GM08714 (cell line): ENCODE results near the gene MAMLD1.

Experiments
- H3K4me3 ChIP-seq: fragments of 200-500 bp; sonication (Bioruptor generic); 2 replicates; pipeline ENCODE4 v1.5.1; 2014; ENCODE audit warnings: mild to moderate bottlenecking, low read length, inconsistent platforms
- ZNF274 ChIP-seq: IDR thresholded peaks from 2 replicates; pipeline ENCODE4 v1.6.1; 2012; ENCODE audit warnings: mild to moderate bottlenecking, low read depth, low read length

The MAMLD1 gene

DNA sequence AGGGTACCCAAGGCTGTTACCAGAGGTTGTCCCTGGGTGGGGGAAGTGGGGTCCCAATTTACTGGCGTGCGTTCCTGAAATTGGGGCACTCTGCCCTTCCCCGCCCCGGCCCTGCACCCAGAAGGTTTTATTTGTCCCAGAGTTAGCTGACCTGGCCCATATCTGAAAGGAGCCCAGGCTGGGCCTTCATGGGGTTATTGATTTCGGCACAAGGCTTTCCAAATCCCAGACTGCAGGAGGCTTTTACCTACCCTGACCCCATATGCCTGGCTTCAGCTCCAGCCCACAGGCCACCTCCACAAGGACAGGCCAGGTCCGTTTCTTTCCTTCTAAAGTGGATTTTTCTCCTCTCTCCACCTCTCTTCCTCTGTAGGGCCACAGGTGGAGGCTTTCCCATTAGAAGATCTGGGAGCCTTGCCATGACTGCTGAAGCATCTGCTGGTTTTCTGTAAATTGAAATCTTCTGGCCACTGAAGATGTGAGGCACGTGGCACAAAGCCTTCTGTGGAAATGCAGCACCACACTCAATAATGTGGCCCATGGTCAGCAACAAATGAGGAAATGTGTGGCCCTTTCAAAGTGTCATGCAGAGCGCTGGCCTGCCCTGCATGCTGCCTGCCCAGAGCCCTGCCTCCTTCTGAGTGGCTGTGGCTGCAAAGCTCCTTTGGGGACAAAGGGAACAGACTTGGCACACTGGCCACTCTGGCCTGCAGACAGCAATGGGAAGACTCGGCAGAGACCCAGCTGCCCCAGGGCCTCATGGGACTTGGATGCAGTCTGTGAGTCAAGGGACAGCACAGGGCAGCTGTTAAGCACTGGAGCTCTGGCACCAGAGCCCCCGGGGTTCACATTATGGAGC, 162.2 kb downstream of the MAMLD1 start:
- no peak overlapping the region for H3K4me3 ChIP-seq
- no peak for TF ChIP-seq ZNF274

DNA sequence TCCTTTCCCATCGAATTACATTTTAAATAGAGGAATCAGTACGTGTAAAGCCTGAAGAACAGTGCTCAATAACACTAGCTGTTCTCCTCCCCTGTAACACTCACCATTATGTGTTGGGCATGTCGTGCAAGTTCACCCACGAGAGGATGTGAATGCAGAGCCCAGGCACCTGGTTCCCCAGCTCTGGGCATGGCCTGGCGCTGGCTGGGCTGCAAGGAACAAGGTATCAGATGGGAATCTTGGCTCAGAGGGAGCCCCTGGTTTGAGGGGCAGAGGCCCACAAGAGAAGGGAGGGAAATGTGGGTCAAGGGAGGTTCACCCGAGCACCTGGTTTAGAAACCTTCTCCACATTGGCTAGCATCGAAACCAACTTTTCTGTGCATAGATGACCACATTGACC, 163.6 kb downstream of the MAMLD1 start:
- no peak for TF ChIP-seq ZNF274

DNA sequence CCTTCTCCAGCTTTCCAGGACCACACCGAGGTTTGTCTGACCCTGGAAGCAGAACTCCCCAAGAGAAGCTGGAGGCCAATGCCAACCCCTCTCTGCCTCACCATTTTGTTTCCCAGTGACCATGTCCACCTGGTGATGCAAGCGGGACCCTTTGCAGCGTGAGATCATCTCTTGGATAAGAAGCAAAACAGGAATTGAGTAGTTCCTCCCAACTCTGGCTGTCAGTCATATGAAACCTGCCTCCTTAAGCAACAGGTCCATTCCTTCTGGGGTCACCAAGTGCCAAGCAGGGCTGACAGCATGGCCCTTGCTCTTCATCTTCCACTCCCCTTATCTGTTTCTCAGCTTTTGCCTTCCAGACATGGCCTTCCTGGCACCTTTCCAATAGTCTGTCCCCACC, 164.0 kb downstream of the MAMLD1 start:
- no peak overlapping the region for H3K4me3 ChIP-seq
- TF ChIP-seq ZNF274, result no peak

More for the DNA sequence above, 163.6 kb downstream of the MAMLD1 start:
- H3K4me3 ChIP-seq, result no peak overlapping the region

DNA sequence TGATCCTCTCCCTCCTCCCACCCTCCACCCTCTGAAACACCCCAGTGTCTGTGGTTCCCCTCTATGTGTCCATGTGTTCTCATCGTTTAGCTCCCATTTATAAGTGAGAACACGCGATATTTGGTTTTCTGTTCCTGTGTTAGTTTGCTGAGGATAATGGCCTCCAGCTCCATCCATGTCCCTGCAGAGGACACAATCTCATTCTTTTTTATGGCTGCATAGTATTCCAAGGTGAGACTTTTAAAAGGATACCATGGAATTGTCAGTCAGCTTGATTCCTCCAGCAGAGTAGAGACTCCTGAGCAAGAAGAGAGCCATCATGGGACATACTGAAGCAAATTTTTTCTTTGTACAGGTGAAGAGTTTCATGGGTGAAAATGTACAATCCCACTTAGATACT, 166.5 kb downstream of the MAMLD1 start:
- no peak overlapping the region for H3K4me3 ChIP-seq
- TF ChIP-seq ZNF274, result no peak

DNA sequence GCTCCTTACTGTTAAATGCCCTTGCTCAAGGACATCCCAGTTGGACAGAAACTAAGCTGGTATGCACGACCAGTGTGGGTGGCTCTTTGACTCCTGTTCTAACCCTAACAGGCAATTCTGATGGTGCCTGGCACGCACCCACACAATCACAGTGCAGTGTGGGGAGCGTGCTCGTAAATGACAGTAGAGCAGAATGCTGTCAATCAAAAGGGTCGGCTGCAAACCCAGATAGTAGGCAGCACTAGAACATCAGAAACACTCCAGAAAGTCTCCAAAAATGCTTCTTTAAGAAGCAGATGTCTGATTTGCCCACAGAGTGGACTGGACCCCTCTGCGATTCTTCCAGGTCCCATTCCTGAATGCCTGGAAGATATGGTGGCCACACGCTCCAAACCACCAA, 167.7 kb downstream of the MAMLD1 start:
- no peak overlapping the region for H3K4me3 ChIP-seq
- no peak for TF ChIP-seq ZNF274

DNA sequence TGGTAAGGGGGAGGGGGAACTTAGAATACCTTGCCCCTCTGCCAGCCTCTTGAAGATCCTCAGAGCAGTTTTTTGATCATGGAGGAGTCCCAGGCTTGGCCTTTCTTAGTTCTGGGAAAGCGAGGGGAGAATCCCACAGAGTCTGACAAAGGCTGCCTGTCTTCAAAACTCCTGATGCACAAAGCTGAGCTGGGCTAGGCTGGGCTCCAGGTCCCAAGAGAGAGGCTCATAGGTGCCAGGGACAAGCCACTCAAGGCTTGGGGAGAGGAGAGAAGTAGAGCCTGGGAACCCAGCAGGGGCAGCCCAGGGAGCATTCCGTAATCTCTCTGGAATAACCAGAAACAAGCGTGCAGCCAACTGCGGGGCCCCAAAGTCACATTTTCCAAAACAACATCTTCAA, 168.3 kb downstream of the MAMLD1 start:
- H3K4me3 ChIP-seq, result no peak overlapping the region

DNA sequence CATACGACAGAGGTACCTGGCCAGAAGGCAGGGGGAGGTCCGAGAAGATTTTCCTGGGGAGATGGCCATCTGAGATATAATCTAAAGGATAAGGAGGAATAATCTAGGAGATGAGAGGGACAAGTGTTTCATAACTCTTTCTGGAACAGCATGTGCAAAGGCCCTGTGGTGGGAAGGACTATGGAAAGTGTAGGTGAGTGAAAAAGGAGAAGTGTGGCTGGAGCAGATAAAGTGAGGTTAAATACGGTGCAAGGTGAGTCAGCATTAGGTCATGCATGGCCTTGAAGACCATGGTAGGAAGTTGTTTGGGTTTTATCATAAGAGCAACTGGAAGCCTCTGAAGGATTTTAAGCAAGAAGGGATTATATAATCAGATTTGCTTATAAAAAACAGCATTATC, 170.7 kb downstream of the MAMLD1 start:
- no peak overlapping the region for H3K4me3 ChIP-seq
- no peak for TF ChIP-seq ZNF274

More for the DNA sequence above, 168.3 kb downstream of the MAMLD1 start:
- TF ChIP-seq ZNF274, result no peak

DNA sequence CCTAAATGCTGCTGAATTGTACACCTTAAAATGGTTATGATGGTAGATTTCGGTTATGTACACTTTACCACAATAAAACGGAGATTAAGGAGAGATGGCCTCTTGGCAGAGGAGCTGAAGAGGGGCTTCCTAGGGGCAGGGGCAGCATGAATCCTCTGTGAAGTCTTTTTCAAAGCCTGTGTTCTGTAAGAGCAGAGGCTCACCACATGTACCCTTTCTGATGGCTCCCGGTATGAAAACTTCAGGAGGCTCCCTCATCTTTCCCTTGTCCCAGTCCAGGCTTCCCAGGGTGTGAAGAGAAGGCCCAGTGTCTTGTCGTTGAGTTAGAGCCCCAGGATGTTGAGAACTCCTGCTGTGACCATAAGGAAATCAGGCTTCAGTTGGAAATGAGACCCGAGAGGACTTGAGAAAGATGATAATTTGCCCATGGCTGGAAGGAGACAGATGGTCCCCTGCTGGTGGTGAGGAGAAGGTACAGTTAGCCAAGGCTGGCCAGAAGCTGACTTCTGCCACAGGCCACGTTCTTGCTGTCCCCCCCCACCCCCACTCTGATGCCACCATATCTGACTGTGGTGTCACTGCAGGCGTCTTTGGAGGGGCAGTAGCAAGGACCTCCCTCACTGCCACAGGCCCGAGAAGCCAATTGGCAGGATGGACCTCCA, 173.5 kb downstream of the MAMLD1 start:
- H3K4me3 ChIP-seq, result no peak overlapping the region
- TF ChIP-seq ZNF274, result peak; percentile 77

DNA sequence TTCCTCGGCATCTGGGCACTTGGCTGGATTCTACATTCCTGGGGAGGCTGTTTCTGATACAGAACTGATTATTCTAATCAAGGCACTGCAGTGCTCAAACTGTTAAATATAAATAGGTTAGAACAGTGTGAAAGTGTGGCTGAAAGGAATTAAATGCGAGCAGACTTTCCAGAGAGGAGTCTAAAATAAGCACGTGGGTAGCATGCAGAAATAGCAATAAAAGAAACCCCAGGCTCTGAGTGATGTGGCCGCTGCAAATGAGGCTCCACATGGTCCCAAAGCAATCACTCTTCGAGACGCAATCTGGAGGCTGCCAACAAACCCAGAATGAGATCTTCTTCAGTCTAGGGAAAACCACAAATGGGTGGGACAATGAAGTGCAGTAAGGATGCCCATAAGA, 174.7 kb downstream of the MAMLD1 start:
- no peak overlapping the region for H3K4me3 ChIP-seq
- TF ChIP-seq ZNF274, result no peak

DNA sequence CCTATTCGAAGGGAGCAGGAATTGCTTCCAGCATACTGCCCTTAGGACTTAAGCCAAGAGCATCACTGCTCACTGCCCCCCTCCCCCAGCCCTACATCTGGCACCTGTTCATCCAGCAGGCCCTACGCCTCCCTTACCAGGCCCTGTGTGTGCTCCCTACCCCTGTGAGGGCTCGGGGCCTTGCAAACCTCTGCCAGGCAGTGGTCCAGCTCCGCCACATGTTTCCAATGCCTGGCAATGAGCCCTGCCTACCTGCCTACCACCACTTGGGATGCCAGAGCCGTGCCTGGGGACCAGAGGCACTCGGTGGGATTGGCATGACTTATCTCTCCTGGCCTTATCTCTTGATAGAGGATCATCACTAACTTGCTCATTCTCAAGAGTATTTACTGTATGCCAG, 177.8 kb downstream of the MAMLD1 start:
- TF ChIP-seq ZNF274, result no peak
- H3K4me3 ChIP-seq, result no peak overlapping the region

DNA sequence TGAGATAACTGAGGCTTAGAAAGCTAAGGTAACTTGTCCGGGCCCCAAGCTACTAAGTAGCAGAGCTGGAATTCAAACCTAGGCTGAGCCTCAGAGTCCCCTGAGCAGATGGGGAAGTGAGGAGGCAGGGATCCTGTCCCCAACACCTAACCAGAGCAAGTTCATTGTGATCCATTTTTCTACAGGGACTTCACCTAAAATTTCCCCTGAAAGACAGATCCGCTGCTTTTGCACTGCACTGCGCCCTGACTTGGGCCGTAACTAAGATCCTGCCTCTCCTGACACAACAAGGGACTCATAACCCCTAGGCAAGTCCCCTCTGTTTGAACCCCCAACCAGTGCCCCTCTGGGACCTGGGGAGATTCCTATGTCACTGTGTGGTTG, 179.7 kb downstream of the MAMLD1 start:
- TF ChIP-seq ZNF274, result no peak
- H3K4me3 ChIP-seq, result no peak overlapping the region

DNA sequence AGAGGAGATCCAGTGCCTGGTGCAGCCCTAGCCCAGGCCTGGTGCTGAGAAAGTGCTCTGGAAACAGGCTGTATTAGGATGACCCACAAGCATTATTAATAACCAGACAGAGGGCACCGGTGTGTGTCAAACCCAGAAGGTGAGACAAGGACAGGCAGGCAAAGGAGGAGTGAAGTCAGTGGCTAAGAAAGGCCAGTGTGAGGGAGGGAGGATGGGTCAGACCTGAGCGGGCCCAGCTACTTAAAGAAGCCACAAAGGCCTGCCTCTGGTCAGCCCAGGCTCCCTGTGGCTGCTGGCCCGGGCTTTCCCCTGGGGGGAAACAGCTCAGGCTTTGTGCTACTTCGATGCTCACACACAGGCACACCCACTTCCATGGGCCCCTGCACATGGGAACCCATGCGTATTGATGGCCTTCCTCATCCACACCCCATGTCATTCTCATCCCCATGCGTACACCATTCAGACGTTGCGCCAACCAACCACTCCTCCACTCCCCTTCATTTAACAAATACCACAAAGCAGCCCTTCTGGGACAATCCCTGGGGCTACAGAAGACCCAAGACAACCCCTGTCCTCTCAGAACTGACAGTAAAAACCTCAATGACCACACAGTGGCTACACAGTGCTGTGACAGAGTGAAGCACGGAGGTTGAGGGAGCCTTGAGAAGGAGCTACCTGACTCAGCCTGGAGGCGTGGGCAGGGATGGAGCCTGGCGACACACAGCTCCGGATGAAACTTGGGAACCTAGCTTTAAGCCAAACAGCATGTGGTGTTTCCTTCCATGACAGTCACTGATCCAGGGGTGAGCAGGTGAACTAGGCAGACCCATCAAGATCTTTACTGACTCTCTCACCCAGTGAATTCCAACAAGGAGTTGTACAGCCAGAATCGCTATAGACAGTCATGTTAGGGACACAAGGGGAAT, 180.4 kb downstream of the MAMLD1 start:
- H3K4me3 ChIP-seq, result no peak overlapping the region
- no peak for TF ChIP-seq ZNF274

DNA sequence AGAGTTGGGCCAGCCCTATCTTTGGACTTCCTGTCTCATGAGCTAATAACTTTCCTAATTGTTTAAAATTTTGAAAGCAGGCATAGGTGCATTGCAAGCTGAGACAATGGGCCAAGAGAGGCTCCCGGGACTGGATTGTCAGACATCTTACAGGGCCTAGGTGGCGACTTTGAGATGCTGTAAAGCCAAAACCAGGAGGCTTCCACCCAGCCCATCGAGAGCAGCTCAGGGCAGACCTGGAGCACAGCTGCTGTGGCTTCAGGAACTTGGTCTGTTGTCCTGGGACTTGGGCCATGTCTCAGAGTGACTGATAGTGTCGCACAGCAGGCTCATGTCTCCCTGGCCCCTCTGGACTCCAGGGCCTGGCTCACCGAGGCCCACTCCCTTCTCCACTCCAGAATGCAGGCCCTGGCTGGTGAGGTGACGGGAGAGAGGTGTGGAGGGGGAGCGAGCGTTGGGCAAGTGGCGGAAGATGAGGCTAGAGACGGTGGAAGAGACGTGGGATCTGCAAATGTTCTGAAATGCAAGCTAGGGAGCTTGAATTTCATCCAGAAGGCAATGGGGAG, 181.2 kb downstream of the MAMLD1 start:
- H3K4me3 ChIP-seq, result no peak overlapping the region
- TF ChIP-seq ZNF274, result no peak
